ENCODE measurements around the gene DTX4. TPM values are rescaled to one million over a fixed set of nuclear protein-coding genes. Genes with fewer than 3 reads are reported as not detected.

DTX4 gene
- total and polyA plus RNA-seq, 3 donors from 2014 or later: 4.5 to 10.2 (median 6.1) TPM

- Histone ChIP-seq H3K4me1 (no peaks in the 10 kb centered on the region), H3K27ac (no peak overlapping the region), H3K4me3 (no peak overlapping the region), H3K27me3 (no peaks in the 10 kb centered on the region), H3K9me3 (no peaks in the 10 kb centered on the region), H3K36me3 (ENCODE audit: low read depth, missing control alignments) (no peaks in the 10 kb centered on the region)
- TF ChIP-seq POLR2A (IDR thresholded peaks at IDR 0.05) (no peak), CTCF (IDR thresholded peaks at IDR 0.05) (no peak)
- 82 to 93% methylated on average over 2 of the region's 2 CpGs for WGBS, 2 donors
- intact Hi-C loops (cut with DNase I; ENCODE audit: low total_unique reads): no loop called here
- no peak for DNase-seq
Measured at GRCh38 chr11:59222464-59223060, 50.6 kb downstream of the DTX4 start.

GRCh38 chr11:59223177-59223576, 51.2 kb downstream of the DTX4 start:
- 89 to 100% methylated on average over 1 of the region's 1 CpG for WGBS, 2 donors

GRCh38 chr11:59223611-59224010, 51.7 kb downstream of the DTX4 start:
- WGBS, 2 donors: 51 to 64% methylated on average over 2 of the region's 2 CpGs
- TF ChIP-seq CTCF (IDR thresholded peaks at IDR 0.05) (no peak), POLR2A (IDR thresholded peaks at IDR 0.05) (no peak)
- DNase-seq: no peak
- no peaks in the 10 kb centered on the region for H3K4me1 ChIP-seq
- H3K36me3 ChIP-seq (ENCODE audit: low read depth, missing control alignments): no peaks in the 10 kb centered on the region
- peak overlapping the region in 1 of 2 donors; percentile 37 for H3K27ac ChIP-seq
- H3K9me3 ChIP-seq: no peaks in the 10 kb centered on the region
- H3K4me3 ChIP-seq: no peak overlapping the region
- no peaks in the 10 kb centered on the region for H3K27me3 ChIP-seq
- intact Hi-C loops (cut with DNase I; ENCODE audit: low total_unique reads): no loop called here

More at GRCh38 chr11:59223177-59223576, 51.2 kb downstream of the DTX4 start:
- Histone ChIP-seq H3K9me3 (no peaks in the 10 kb centered on the region), H3K36me3 (ENCODE audit: low read depth, missing control alignments) (no peaks in the 10 kb centered on the region), H3K4me1 (no peaks in the 10 kb centered on the region), H3K4me3 (no peak overlapping the region), H3K27ac (no peak overlapping the region), H3K27me3 (no peaks in the 10 kb centered on the region)
- TF ChIP-seq CTCF (IDR thresholded peaks at IDR 0.05) (no peak), POLR2A (IDR thresholded peaks at IDR 0.05) (no peak)
- no peak for DNase-seq
- intact Hi-C loops (cut with DNase I; ENCODE audit: low total_unique reads): no loop called here

- Histone ChIP-seq H3K4me1 (no peaks in the 10 kb centered on the region), H3K27me3 (no peaks in the 10 kb centered on the region), H3K36me3 (ENCODE audit: low read depth, missing control alignments) (no peaks in the 10 kb centered on the region), H3K4me3 (no peak overlapping the region), H3K27ac (peak overlapping the region in 1 of 2 donors; percentile 37), H3K9me3 (no peaks in the 10 kb centered on the region)
- DNase-seq: no peak
- intact Hi-C loops (cut with DNase I; ENCODE audit: low total_unique reads): no loop called here
- TF ChIP-seq CTCF (IDR thresholded peaks at IDR 0.05) (no peak), POLR2A (IDR thresholded peaks at IDR 0.05) (no peak)
- WGBS, 2 donors: 40 to 44% methylated on average over 4 of the region's 4 CpGs
Measured at GRCh38 chr11:59224351-59224928, 52.5 kb downstream of the DTX4 start.

- no peak overlapping the region for H3K27ac ChIP-seq
- intact Hi-C loops (cut with DNase I; ENCODE audit: low total_unique reads): no loop called here
- WGBS, 2 donors: 72 to 90% methylated on average over 1 of the region's 1 CpG
- no peaks in the 10 kb centered on the region for H3K36me3 ChIP-seq (ENCODE audit: low read depth, missing control alignments)
- no peaks in the 10 kb centered on the region for H3K27me3 ChIP-seq
- no peak for DNase-seq
- H3K9me3 ChIP-seq: no peaks in the 10 kb centered on the region
- no peak overlapping the region for H3K4me3 ChIP-seq
- TF ChIP-seq CTCF (IDR thresholded peaks at IDR 0.05) (no peak), POLR2A (IDR thresholded peaks at IDR 0.05) (no peak)
- H3K4me1 ChIP-seq: no peaks in the 10 kb centered on the region
Measured at GRCh38 chr11:59225017-59225416, 53.1 kb downstream of the DTX4 start.

All from testis (tissue), 3 donors.